AG08395 (cell line): ENCODE results near the gene PMF1.

ENCODE experiments used
- DNase-seq: peaks from one replicate; pipeline ENCODE4 v3.0.0; 2012; ENCODE audit warnings: mixed read lengths, low spot score

PMF1 gene

DNA sequence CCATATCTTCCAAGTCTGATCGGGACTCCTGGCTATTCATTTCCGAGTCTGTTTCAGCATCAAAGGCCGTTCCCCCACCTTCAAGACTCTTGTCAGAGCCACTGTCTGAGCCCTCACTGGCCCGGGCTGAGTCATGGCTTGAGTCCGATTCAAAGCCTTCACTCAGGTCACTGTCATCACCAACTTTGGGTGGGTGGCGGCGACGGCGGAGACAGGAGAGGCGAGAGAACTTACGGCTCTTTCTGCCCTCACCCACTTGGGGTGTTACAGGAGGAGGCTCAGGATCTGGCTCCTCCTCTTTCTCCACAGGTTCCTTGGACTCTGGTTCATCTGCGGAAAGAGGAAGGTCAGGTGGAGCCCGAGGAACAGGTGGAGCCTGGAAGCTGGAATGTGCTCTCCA lies 53.2 kb downstream of the PMF1 start:
- no peak for DNase-seq

DNA sequence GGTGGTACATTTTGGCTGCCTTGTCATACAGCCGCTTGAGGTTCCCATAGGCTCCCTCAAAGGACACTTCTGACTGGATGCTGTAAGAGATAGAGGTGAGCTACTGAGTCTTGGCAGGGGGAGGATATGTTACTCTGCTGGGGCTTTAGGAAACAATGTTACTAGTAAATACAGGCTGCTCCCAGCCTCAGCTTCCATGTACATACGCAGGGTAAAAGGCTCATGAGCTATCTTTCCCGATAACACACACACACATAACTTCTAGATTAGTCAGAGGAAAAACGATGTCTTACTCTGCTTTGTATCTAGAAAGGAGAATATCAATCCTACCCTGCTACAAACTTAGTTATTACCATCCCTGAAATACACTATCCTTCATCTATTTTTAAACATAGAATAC lies 55.5 kb downstream of the PMF1 start:
- DNase-seq: no peak

DNA sequence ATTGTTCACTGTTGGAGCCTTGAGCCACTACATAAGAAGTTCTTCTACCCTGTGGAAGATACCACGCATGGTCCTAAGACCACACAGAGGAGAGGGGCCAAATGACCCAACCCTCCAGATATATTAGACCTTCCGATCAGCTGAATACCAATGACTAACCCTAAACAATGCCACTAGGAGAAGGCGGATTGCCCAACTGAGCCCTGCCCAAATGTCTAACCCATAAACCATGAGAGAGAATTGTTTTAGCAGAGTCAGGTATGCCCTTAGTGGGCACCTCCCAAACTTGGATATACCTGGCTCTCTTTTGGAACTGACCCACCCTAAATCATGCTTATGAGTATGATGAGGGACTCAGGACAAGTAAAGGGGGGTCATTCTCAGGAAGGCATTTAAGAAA lies 57.5 kb downstream of the PMF1 start:
- no peak for DNase-seq

DNA sequence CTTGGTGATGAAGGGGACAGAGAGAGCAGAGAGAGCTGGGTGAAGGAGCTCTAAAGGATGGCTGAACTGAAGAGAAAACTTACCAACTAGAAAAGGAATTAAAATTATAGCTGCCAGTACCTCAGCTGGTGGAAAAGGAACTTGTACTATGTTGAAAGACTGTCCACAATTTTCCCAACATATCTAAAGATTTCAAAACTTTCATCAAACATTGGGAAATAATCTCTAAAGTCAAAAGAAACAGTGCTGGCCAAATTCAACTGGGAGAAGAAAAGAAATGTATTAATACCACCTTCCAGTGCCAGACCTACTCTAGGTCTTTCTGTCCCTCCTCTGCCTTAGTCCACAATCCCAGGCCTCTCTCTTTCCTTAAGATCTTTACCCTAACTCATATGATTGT lies 63.7 kb downstream of the PMF1 start:
- no peak for DNase-seq

DNA sequence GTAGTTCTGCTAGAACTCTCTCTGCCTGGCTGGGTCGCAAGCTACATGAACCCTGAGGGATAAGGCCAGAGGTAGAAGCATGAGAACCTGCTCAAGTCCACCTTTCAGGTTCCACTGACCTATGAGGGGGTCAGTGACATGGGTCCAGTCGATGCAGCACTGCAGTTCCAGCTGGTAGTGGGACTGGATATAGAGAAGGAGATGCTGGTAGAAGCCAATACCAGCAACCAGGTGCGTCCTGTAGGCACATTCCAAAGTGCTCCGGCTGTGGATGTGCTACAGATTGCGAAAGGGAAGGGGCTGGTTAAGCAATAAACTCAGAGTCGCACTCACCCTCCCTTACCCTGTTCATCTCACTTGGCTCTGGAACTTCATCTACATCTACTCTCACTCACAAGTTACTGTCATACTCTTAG lies 64.2 kb downstream of the PMF1 start:
- no peak for DNase-seq

DNA sequence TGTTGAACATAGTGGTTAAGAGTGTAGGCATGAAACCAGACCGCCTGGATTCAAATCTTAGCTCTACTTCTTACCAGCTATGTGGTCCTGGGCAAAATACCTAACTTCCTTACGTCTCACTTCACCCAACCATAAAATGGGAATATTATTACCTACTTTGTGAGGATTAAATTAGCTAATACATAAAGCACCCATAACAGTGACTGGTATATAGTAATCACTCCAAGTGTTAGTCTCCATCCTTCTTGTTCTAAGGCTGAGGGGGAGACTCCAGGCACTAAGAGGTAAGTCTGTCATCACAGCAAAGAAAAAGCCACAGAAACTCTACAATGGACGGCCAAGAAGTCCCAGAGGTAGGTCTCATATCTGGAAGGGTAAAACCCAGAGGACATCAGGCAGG lies 67.0 kb downstream of the PMF1 start:
- no peak for DNase-seq

DNA sequence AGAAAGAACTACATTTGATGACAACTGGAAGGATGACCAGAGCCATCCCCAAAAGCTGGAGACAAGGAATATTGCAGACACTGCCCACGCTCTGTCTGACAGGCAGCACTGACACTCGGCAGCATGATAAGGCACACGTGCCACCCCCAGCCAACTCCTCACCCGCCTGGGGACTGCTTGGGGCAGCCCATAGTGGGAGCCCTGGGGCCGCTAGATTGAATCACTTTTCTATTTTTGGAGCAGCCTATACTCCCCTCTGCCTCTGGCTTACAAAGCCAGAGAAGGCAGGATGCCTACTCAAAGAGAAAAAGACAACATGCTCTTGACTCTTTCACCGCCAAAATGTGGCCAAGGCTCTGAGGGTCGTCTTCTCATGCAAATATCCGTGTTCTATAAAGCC lies 68.5 kb downstream of the PMF1 start:
- DNase-seq: peak; percentile 50

DNA sequence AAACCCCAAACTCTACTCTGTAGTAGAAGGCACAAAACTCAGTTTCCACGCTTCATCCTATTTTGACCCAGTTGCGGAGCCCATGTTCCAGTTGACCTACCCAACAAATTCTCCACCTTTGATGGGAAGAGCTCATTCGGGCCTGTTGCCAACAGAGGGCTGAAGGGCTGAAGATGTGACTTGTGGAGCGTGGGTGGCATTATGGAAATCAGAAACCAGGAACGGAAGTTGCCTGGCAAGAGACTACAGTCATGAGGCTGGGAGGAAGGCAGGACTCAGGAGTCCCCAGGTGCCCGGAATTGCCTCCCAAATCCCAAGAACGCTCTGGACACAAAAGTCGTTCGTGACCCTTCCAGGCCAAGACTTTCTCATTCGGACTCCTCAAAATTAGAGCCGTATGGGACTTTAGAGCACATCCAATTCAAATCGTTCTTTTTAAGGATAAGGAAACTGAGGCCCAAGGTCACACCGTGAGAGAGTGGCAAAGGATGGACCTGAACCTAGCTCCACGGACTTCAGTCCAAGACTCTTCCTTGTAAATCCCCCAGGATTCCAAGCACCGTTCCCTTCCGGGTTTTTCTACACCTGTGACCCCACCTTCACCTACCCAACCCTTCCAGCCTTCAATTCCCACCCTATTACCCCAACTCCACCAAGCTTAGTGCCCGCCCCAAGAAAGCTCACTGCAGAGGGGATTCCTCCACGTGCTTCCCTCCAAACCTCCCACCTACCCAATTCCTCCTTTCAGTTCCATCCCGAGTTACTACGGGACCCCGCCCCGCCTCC lies 69.1 kb downstream of the PMF1 start:
- DNase-seq: no peak

DNA sequence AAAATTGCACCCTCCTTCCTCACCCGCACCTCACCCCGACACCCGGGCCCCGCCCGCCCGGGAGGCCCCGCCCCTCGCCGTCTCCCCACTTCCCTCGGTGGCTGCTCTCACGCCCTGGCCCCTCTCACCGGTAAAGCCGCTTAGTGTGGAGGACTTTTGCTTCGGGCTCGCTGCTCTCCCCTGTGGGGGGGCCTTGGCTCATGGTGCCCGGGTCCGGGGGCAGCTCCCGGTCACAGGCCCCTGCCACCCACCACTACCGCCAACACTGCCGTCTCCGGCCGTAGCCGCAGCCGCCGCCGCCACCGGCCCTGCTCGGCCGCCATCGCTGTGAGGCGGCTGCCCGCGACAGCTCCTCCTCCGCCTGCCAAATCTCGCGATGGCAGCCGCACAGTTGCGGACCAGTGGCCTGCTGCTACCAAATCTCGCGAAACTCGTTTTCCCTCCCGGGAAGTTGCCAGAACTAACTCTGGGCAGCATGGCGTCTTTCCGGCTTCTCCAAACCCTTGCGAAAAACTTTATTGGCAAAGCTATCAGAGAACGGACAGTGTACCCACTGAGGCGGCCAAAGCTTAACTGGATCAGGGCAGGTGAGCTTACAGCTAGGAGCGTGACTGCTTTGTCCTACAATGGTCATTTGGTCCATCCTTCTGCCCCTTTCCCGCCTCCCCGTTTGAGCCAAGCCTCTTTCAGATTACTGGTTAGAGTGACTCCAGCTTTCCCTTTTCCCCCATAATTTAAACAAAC lies 69.8 kb downstream of the PMF1 start, which contains the start of gene SMG5:
Gene SMG5 (minus strand): TSS at position 347 of the 744 bp plus-strand sequence. CDS start 145 bp downstream, at position 202.
- DNase-seq: peak; percentile 96

DNA sequence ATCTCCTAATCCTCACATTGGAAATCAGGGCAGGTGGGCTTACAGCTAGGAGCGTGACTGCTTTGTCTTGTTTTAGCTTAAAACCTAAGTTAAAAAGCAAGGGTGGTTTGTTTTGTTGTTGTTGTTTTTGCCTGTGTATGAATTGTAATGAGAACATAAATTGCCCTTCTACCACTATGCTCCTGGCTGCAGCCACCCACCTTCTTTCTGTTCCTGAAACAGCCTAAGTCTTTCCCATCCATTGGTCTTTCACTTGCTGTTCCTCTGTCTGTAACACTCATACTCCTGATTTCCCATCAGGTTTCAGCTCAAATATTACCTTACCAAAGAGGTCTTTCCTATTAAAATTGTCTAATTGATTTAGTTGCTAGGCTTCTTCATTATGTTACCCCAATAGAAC lies 70.7 kb downstream of the PMF1 start:
- no peak for DNase-seq

DNA sequence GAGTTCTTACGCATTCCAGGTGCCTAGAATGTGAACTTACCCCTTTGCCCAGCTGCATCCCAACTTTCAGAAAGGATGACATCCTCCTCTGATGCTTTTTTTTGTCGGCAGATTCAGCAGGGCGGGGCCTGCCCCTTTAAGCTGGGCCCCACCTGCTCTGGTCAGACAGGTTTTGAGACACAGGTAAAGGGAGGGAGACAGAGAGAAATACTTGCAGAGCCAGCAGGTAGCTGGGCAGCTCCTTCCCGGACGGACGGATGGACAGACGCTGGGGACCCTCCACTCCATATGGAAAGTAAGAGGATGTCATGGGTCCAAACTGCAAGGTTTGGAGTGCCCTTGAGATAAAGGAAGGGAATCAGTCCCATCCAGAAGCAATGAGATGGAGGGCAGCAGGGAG lies 71.3 kb downstream of the PMF1 start, which contains the start of gene TMEM79:
Gene TMEM79 (plus strand): TSS at position 214 of the 400 bp plus-strand sequence. CDS start 902 bp downstream, outside the sequence.
- no peak for DNase-seq

DNA sequence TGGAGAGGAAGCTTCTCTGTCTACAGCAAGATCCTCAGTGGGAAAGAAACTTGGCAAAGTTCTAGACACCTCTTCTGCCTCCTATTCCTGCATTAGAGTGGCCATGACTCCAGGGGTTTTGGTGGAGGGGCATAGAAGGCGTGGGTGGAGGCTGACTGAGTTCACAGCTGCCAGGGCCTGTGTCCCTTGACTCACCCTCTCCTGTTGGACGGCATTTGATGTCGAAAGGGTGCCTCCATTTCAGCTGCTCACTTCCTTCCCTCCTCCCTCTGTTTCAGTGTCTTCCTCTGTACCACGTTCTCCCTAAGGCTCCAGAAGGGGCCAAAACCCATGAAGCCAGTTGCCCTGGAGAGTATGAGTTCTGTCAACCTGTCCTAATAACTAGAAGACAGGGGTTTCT lies 72.0 kb downstream of the PMF1 start:
- no peak for DNase-seq

DNA sequence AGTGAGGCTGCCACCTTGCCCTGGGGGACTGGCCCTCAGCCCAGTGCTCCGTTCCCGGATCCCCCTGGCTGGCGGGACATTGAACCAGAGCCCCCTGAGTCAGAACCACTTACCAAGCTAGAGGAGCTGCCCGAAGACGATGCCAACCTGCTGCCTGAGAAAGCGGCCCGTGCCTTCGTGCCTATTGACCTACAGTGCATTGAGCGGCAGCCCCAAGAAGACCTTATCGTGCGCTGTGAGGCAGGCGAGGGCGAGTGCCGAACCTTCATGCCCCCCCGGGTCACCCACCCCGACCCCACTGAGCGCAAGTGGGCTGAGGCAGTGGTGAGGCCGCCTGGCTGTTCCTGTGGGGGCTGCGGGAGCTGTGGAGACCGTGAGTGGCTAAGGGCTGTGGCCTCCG lies 72.6 kb downstream of the PMF1 start:
- DNase-seq: no peak

DNA sequence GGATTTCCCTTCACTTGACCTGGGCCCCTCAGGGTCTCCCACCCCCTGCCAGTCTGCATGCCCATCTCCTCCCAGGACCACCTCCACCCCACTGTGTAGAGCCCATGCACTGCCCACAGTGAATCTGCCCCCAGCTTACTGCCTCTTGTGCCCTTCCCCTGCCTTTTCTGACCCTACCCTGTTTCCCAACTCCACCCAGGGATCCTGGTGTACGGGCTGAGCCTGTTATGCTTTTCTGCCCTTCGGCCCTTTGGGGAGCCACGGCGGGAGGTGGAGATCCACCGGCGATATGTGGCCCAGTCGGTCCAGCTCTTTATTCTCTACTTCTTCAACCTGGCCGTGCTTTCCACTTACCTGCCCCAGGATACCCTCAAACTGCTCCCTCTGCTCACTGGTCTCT lies 73.3 kb downstream of the PMF1 start:
- no peak for DNase-seq
